ENCODE data around the gene RXRA.

The RXRA gene

GRCh38 chr9:134356496-134357470 lies 30.5 kb downstream of the RXRA start:
- peak; percentile 85 for DNase-seq

GRCh38 chr9:134357631-134358025 lies 31.4 kb downstream of the RXRA start:
- DNase-seq, result no peak

- DNase-seq, result no peak
Observed at GRCh38 chr9:134358026-134358661, 31.9 kb downstream of the RXRA start.

GRCh38 chr9:134358662-134359319 lies 32.5 kb downstream of the RXRA start:
- peak; percentile 64 for DNase-seq

- DNase-seq, result no peak
Observed at GRCh38 chr9:134359493-134360179, 33.4 kb downstream of the RXRA start.

GRCh38 chr9:134360180-134360759 lies 34.0 kb downstream of the RXRA start:
- DNase-seq, result no peak

GRCh38 chr9:134360897-134361296 lies 34.6 kb downstream of the RXRA start:
- no peak for DNase-seq

GRCh38 chr9:134361426-134361825 lies 35.2 kb downstream of the RXRA start:
- no peak for DNase-seq

GRCh38 chr9:134361843-134362414 lies 35.7 kb downstream of the RXRA start:
- DNase-seq, result no peak

GRCh38 chr9:134363450-134363849 lies 37.2 kb downstream of the RXRA start:
- DNase-seq, result no peak

GRCh38 chr9:134364391-134365114 lies 38.3 kb downstream of the RXRA start:
- no peak for DNase-seq

- no peak for DNase-seq
Observed at GRCh38 chr9:134365115-134365596, 38.9 kb downstream of the RXRA start.

- DNase-seq, result peak; percentile 94
Observed at GRCh38 chr9:134365791-134366222, 39.6 kb downstream of the RXRA start.

GRCh38 chr9:134366223-134367031 lies 40.2 kb downstream of the RXRA start:
- peak; percentile 94 for DNase-seq

- no peak for DNase-seq
Observed at GRCh38 chr9:134367061-134367460, 40.8 kb downstream of the RXRA start.

- peak; percentile 68 for DNase-seq
Observed at GRCh38 chr9:134367791-134368490, 41.7 kb downstream of the RXRA start.

- no peak for DNase-seq
Observed at GRCh38 chr9:134368571-134368970, 42.3 kb downstream of the RXRA start.

GRCh38 chr9:134369416-134370212 lies 43.4 kb downstream of the RXRA start:
- DNase-seq, result no peak

GRCh38 chr9:134370213-134370492 lies 43.9 kb downstream of the RXRA start:
- no peak for DNase-seq
